ENCODE data around the gene SLCO4A1. TPM values are rescaled to one million over a fixed set of nuclear protein-coding genes. Genes with fewer than 3 reads are reported as not detected.
A peak's percentile ranks its signal among the peaks of the same experiment; 100 is the strongest.

Gene SLCO4A1
- total and polyA plus RNA-seq, 9 of the 15 experiments (the other 6 are each of a cell fraction or from before 2014, with no cell fraction given), result 1.6 to 21.9 (median 12.8) TPM

- TF ChIP-seq ATF6 (CRISPR knock-in tag; IDR thresholded peaks at IDR 0.05), result no peak
- TF ChIP-seq ZNF23 (CRISPR knock-in tag; IDR thresholded peaks at IDR 0.05), result no peak
- TF ChIP-seq SMAD1 (IDR thresholded peaks at IDR 0.05; ENCODE audit: low read depth, low read length, partially characterized antibody), result no peak
- no peak for TF ChIP-seq U2AF1 (optimal IDR thresholded peaks at IDR 0.05; ENCODE audit: low read depth, low read length)
- no peak for TF ChIP-seq PKNOX1 (IDR thresholded peaks at IDR 0.05)
- no peak for TF ChIP-seq NR2F6 (CRISPR knock-in tag; IDR thresholded peaks at IDR 0.05)
- no peak for TF ChIP-seq ARID1B (IDR thresholded peaks at IDR 0.05)
- no peak for TF ChIP-seq E2F8 (IDR thresholded peaks at IDR 0.05; ENCODE audit: low read depth, partially characterized antibody)
- peak; percentile 69 for TF ChIP-seq CXXC5 (CRISPR knock-in tag; IDR thresholded peaks at IDR 0.05)
- no peak for TF ChIP-seq TAF15 (IDR thresholded peaks at IDR 0.05; ENCODE audit: low read depth, low read length)
- TF ChIP-seq SMARCB1 (IDR thresholded peaks at IDR 0.05; ENCODE audit: insufficient read length, low read depth), result no peak
- no peak for TF ChIP-seq CCNT2 (IDR thresholded peaks at IDR 0.05; ENCODE audit: borderline replicate concordance, extremely low read depth, insufficient read length, low read depth, low read length)
- TF ChIP-seq ZBTB5 (IDR thresholded peaks at IDR 0.05), result no peak
- no peak for TF ChIP-seq USF2 (CRISPR knock-in tag; IDR thresholded peaks at IDR 0.05)
- TF ChIP-seq ATF3 (IDR thresholded peaks at IDR 0.05), result peak; percentile 51
- no peak for TF ChIP-seq ATF3 (CRISPR knock-in tag; conservative IDR thresholded peaks at IDR 0.05)
Measured at GRCh38 chr20:62652041-62652893, 10.0 kb downstream of the SLCO4A1 start (continued).

Measured in K562 (cell line).